Ovary (tissue), 9 donors: ENCODE data around the gene PCSK9. TPM values are rescaled to one million over a fixed set of nuclear protein-coding genes. Genes with fewer than 3 reads are reported as not detected.

Source experiments
- DNase-seq, 5 donors: peaks; one replicate each; pipeline ENCODE4 v3.0.0-alpha.2; 2019 to 2020
- H3K27ac ChIP-seq, 2 donors: fragments of 200-600 bp; one replicate each; pipeline versions ENCODE4 v1.5.1 to v1.8.0; 2019 to 2022
- H3K27me3 ChIP-seq: fragments of 200-600 bp; one replicate; pipeline ENCODE4 v1.8.0; 2022
- H3K36me3 ChIP-seq: fragments of 200-600 bp; sonication (generic); one replicate; pipeline ENCODE4 v1.5.1; 2019
- H3K4me1 ChIP-seq: one replicate; pipeline ENCODE4 v1.8.1; 2013; ENCODE audit warnings: mild to moderate bottlenecking, moderate library complexity; ENCODE audit not compliant: insufficient read depth
- H3K4me3 ChIP-seq: fragments of 200-600 bp; sonication (generic); one replicate; pipeline ENCODE4 v1.5.1; 2017
- H3K9me3 ChIP-seq, 2 donors: fragments of 200-600 bp in 1 of 2; sonication (generic) in 1 of 2; one replicate each; pipeline versions ENCODE4 v1.5.1 to v1.8.1; 2013 to 2019; ENCODE audit warnings: mild to moderate bottlenecking in 1 of 2, moderate library complexity in 1 of 2
- CTCF ChIP-seq, 3 donors: fragments of 450-650 bp in 2 of 3; fragments of 200-600 bp in 1 of 3; IDR thresholded peaks; one replicate each; pipeline versions ENCODE4 v1.5.1 to v1.8.0; 2016 to 2022; ENCODE audit warnings: antibody characterized with exemption in 3 of 3, mild to moderate bottlenecking in 1 of 3
- EP300 ChIP-seq: sonication (generic); formaldehyde crosslinking; IDR thresholded peaks from one replicate; pipeline ENCODE4 v1.6.1; 2017; ENCODE audit warnings: antibody characterized with exemption
- POLR2A ChIP-seq: fragments of 450-650 bp; IDR thresholded peaks from one replicate; pipeline ENCODE4 v1.6.1; 2017; ENCODE audit warnings: antibody characterized with exemption, mild to moderate bottlenecking, moderate library complexity
- WGBS, 3 donors: extraction: QIAGEN DNeasy Blood & Tissue Kit in 1 of 3; methylation state at CpG; one replicate each; pipeline versions ENCODE4 v1.1.5 to v1.1.7; 2013 to 2017; 5-methylcytosine and 5-hydroxymethylcytosine counted together
- intact Hi-C, 4 donors: fragments of 100-400 bp; cut with DNase I; formaldehyde crosslinking; loops; one replicate each; pipeline versions ENCODE4 v1.11.0 to v1.15.1; 2022 to 2023
- polyA plus RNA-seq, 2 donors: library from polyadenylated mRNA; stranded (reverse); fragments of 200-250 nt in 1 of 2; fragments of 350-450 nt in 1 of 2; fragmentation: Illumina TruSeq in 1 of 2; extraction: RNeasy Lipid Tissue Mini Kit (QIAGEN cat#74804) in 1 of 2; gene quantifications; one replicate each; pipeline ENCODE4 v1.2.3, GENCODE V29; 2013 to 2014
- total RNA-seq, 7 donors: library from RNA; depleted of rRNA in 2 of 7; stranded (reverse); fragments of >200 nt in 2 of 7; fragmentation: NEBNext Ultra II Directional in 3 of 7; extraction: Animal tissue kit (Norgen Biotek cat#: 25700) in 3 of 7; gene quantifications; one replicate each; pipeline versions ENCODE4 v1.1.0 to v1.2.4, GENCODE V29; 2016 to 2023
- donor health status: DM: no; HTN: no; CAD: no; lungs with moderate emphysema.
- donor health status: DM: no; HTN: no; CAD: no.
- donor health status: Bipolar disorder and iron deficiency.
- donor health status: DM: yes; HTN: yes; CAD: no.
- donor health status: DM: no; HTN: no; CAD: no.
- donor health status: DM: yes; HTN: yes; CAD: no.

PCSK9 gene
- total and polyA plus RNA-seq, 9 donors: 0.01 to 0.52 (median 0.30) TPM; not detected in 5

GRCh38 chr1:55064071-55064581 lies 24.8 kb downstream of the PCSK9 start:
- Histone ChIP-seq H3K4me1 (peaks cover 4% of the 10 kb centered on the region), H3K36me3 (no peaks in the 10 kb centered on the region), H3K4me3 (no peak overlapping the region), H3K27me3 (no peaks in the 10 kb centered on the region), H3K27ac (no peak overlapping the region), H3K9me3 (no peaks in the 10 kb centered on the region)
- peak in 1 of 5 donors; percentile 47 for DNase-seq
- 38 to 46% (median 45%) methylated on average over 12 of the region's 12 CpGs for WGBS, 3 donors
- TF ChIP-seq CTCF (IDR thresholded peaks at IDR 0.05): no peak
- no peak for TF ChIP-seq POLR2A
- TF ChIP-seq EP300: no peak
- intact Hi-C loops: no loop called here

GRCh38 chr1:55064861-55065263 lies 25.5 kb downstream of the PCSK9 start:
- no peak for TF ChIP-seq CTCF (IDR thresholded peaks at IDR 0.05)
- TF ChIP-seq POLR2A: no peak
- TF ChIP-seq EP300: no peak
- WGBS, 3 donors: 6 to 8% (median 7%) methylated on average over 2 of the region's 2 CpGs
- Histone ChIP-seq H3K4me1 (peaks cover 4% of the 10 kb centered on the region), H3K9me3 (no peaks in the 10 kb centered on the region), H3K4me3 (no peak overlapping the region), H3K27me3 (no peaks in the 10 kb centered on the region), H3K36me3 (no peaks in the 10 kb centered on the region), H3K27ac (no peak overlapping the region)
- intact Hi-C loops: no loop called here
- peak in 1 of 5 donors; percentile 52 for DNase-seq

DNA sequence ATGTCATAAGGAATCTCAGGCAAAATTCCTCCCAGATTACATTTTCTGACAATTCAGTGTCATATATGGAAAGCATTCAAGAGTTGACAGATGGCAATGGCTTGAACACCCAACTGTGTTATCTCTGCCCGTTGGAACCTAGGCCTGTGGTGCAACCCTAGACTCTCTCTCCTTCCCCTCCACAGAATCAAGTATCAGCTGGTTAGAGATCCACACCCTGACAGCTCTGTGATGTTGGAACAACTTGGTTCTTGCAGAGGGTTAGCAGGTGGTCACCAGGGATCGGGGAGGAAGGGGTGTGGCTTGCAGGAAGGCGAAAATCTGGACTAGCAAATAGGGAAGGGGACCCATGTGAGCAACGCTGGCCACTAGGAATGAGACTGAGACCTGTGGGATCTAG lies 26.3 kb downstream of the PCSK9 start:
- Histone ChIP-seq H3K4me1 (peaks cover 4% of the 10 kb centered on the region), H3K36me3 (no peaks in the 10 kb centered on the region), H3K9me3 (no peaks in the 10 kb centered on the region), H3K27me3 (no peaks in the 10 kb centered on the region), H3K4me3 (no peak overlapping the region), H3K27ac (no peak overlapping the region)
- 88 to 93% (median 90%) methylated on average over 4 of the region's 4 CpGs for WGBS, 3 donors
- intact Hi-C loops: no loop called here
- no peak for TF ChIP-seq EP300
- TF ChIP-seq POLR2A: no peak
- no peak for TF ChIP-seq CTCF (IDR thresholded peaks at IDR 0.05)
- no peak for DNase-seq

DNA sequence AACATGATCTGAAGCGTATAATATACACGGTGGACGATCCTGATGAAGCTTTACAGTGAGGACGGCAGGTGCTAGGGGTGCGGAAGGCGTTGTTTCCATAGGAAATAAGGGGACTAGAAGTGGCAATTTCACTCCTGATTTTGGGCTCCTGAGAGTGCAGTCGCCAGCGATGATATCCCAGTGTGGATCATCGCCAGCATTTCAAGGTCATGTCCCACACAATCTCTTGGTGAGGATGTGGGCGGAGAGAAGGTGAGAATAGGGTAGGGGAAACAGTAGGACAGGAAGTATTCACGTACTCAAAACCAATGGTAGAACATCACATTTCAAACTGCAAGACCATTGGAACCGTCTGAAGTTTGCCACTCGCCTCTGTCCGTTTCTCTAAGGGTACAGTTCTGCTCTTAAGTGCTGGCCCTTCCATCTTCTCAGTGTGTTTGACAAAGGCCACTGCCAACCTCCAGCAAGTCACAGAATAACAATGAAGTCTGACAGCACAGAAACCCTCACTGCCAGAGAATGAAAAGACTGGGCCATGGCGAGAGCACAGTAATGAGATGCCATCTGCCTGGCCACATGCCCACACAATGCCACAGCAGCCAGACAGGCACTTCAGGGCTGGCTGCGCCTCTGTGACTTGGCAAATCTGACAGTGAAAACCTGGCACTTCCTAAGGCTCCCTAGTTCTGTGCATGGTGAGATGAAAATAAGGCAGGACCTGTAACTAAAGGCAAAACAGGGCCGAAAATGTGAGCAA lies 27.9 kb downstream of the PCSK9 start:
- no peak for DNase-seq
- no peak for TF ChIP-seq POLR2A
- TF ChIP-seq EP300: no peak
- no peak for TF ChIP-seq CTCF (IDR thresholded peaks at IDR 0.05)
- 70 to 79% (median 77%) methylated on average over 17 of the region's 17 CpGs for WGBS, 3 donors
- Histone ChIP-seq H3K4me1 (peaks cover 4% of the 10 kb centered on the region), H3K36me3 (no peaks in the 10 kb centered on the region), H3K9me3 (no peaks in the 10 kb centered on the region), H3K4me3 (no peak overlapping the region), H3K27me3 (no peaks in the 10 kb centered on the region), H3K27ac (no peak overlapping the region)
- intact Hi-C loops: no loop called here
